Pancreas (tissue), 10 donors: ENCODE results near the gene ELOVL5. TPM values are rescaled to one million over a fixed set of nuclear protein-coding genes. Genes with fewer than 3 reads are reported as not detected.
A peak's percentile ranks its signal among the peaks of the same experiment; 100 is the strongest.

Source experiments
- ATAC-seq, 4 donors: fragments of 200-7000 bp; cut with Tn5 transposase; one replicate each; pipeline versions ENCODE4 v1.8.0 to v1.9.1; 2020; ENCODE audit warnings: mild to moderate bottlenecking in 4 of 4, moderate library complexity in 4 of 4
- DNase-seq, 6 donors: peaks; one replicate each; pipeline ENCODE4 v3.0.0-alpha.2; 2020
- FAIRE-seq: peaks from 2 replicates; lab custom pipeline; 2012; peaks lifted over from hg19 to GRCh38; lab: Jason Lieb, UNC
- H3K27ac ChIP-seq, 4 donors: fragments of 200-600 bp; sonication (generic); 1 replicate in 3 of 4; 2 replicates in 1 of 4; pipeline versions ENCODE4 v1.5.0 to v1.8.0; 2020
- H3K27me3 ChIP-seq, 4 donors: fragments of 200-600 bp; one replicate each; pipeline ENCODE4 v1.8.0; 2021
- H3K36me3 ChIP-seq, 3 donors: fragments of 200-600 bp; sonication (generic) in 1 of 3; one replicate each; pipeline versions ENCODE4 v1.5.0 to v1.8.0; 2020 to 2021
- H3K4me1 ChIP-seq, 3 donors: fragments of 200-600 bp; one replicate each; pipeline ENCODE4 v1.8.0; 2021
- H3K4me3 ChIP-seq, 4 donors: fragments of 200-600 bp; sonication (generic) in 2 of 4; one replicate each; pipeline versions ENCODE4 v1.5.0 to v1.8.0; 2020 to 2021
- H3K9me3 ChIP-seq, 4 donors: fragments of 200-600 bp; one replicate each; pipeline ENCODE4 v1.8.0; 2021
- WGBS, 2 donors: extraction: QIAGEN DNeasy Blood & Tissue Kit; methylation state at CpG; one replicate each; pipeline ENCODE4 v1.1.7; 2013; 5-methylcytosine and 5-hydroxymethylcytosine counted together
- intact Hi-C, 3 donors: fragments of 100-400 bp; cut with DNase I; formaldehyde crosslinking; loops; one replicate each; pipeline versions ENCODE4 v1.11.1 to v1.14.2; 2022
- polyA plus RNA-seq, 2 donors: library from polyadenylated mRNA; stranded (reverse); fragments of 200-250 nt; gene quantifications; one replicate each; pipeline ENCODE4 v1.2.3, GENCODE V29; 2013
- total RNA-seq, 6 donors: library from RNA; stranded (reverse); fragmentation: NEBNext Ultra II Directional in 4 of 6; extraction: Animal tissue kit (Norgen Biotek cat#: 25700) in 4 of 6; gene quantifications; one replicate each; pipeline versions ENCODE4 v1.2.1 to v1.2.4, GENCODE V29; 2021 to 2023
- TF ChIP-seq, protein P1 (sequence below), 4 donors: fragments of 200-600 bp; sonication (generic) in 3 of 4; IDR thresholded peaks; one replicate each; pipeline versions ENCODE4 v1.5.0 to v1.8.0; 2021; ENCODE audit warnings: antibody characterized with exemption in 4 of 4
- donor health status: healthy with polysubstance abuse.
- donor health status: DM: no; HTN: no; CAD: no; lungs with moderate emphysema.
- donor health status: DM: no; HTN: no; CAD: no.
- donor health status: control.
- donor health status: control.
- donor health status: Bipolar disorder and iron deficiency.
- donor health status: DM: yes; HTN: yes; CAD: no.
- donor health status: DM: no; HTN: no; CAD: no.
- donor health status: DM: no; HTN: no; CAD: no.
- donor health status: DM: yes; HTN: yes; CAD: no.

Gene ELOVL5, protein sequence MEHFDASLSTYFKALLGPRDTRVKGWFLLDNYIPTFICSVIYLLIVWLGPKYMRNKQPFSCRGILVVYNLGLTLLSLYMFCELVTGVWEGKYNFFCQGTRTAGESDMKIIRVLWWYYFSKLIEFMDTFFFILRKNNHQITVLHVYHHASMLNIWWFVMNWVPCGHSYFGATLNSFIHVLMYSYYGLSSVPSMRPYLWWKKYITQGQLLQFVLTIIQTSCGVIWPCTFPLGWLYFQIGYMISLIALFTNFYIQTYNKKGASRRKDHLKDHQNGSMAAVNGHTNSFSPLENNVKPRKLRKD
- total RNA-seq (10 to 100 TPM in 3 of 6 donors, 1 to 10 TPM in 3; 2.8 to 21.2 (median 11.2) TPM), polyA plus RNA-seq (10 to 100 TPM in 1 of 2 donors, 1 to 10 TPM in 1; 5.0 to 19.6 TPM)

DNA sequence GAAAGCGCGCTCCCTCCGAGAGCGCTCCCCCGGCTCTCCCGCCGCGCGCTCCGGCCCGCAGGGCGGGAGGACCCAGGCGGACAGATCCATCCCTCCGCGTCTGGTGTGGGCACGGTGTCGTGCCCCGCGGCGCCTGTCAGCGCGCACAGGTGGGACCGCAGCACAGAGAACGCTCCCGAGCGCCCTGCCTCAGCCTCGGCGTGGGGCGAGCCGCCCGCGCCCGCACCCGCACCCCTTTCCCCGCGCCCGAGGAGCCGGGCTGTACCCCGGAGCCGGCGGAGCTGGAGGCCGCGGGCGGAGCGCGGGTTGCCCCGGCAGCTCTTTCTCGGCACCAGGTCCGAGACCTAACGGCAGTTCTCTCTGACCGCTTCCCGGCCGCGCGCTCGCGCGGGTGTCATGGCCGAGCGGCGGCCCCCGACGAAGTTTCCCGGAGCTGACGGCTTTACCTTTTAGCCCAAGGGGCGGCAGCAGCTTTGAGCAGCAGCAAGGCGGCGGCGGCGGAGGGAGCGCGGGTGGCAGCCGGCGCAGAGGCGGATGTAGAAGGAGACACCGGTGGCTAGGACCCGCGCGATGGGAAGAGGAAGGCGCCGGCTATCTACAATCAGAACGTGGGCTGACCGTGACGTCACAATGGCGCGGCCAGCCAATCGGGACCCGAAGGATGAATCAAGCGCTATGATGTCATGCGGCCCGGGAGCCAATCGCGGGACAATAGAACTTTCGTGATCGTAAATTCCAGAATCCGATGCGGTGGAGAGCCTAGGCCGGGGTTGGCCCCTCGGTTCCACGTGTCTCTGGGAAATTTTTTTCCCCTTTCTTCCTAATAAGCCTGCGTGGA lies at the start of gene ELOVL5:
Gene ELOVL5, minus strand, starts transcription at position 580 of the 838 bp plus-strand sequence. CDS start 53,251 bp downstream, outside the sequence.
- peak; percentile 79 to 93 (median 88) for DNase-seq
- WGBS, 2 donors = 1% methylated on average over 92 to 101 of the region's 101 CpGs
- TF ChIP-seq, protein P1, sequence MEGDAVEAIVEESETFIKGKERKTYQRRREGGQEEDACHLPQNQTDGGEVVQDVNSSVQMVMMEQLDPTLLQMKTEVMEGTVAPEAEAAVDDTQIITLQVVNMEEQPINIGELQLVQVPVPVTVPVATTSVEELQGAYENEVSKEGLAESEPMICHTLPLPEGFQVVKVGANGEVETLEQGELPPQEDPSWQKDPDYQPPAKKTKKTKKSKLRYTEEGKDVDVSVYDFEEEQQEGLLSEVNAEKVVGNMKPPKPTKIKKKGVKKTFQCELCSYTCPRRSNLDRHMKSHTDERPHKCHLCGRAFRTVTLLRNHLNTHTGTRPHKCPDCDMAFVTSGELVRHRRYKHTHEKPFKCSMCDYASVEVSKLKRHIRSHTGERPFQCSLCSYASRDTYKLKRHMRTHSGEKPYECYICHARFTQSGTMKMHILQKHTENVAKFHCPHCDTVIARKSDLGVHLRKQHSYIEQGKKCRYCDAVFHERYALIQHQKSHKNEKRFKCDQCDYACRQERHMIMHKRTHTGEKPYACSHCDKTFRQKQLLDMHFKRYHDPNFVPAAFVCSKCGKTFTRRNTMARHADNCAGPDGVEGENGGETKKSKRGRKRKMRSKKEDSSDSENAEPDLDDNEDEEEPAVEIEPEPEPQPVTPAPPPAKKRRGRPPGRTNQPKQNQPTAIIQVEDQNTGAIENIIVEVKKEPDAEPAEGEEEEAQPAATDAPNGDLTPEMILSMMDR (IDR thresholded peaks at IDR 0.05) = no peak
- no peaks in the 10 kb centered on the region for H3K36me3 ChIP-seq
- H3K4me3 ChIP-seq = peak within 1 kb of the TSS; percentile 82 to 93 (median 85)
- FAIRE-seq = peak; percentile 39
- H3K4me1 ChIP-seq = peaks cover 0 to 7% (median 3%) of the 10 kb centered on the region in 3 donors
- H3K27ac ChIP-seq = peak within 1 kb of the TSS; percentile 82 to 94 (median 90)
- intact Hi-C loops = no loop called here
- ATAC-seq = peak; percentile 82 to 90 (median 86)
- H3K27me3 ChIP-seq = no peaks in the 10 kb centered on the region
- H3K9me3 ChIP-seq = no peaks in the 10 kb centered on the region

DNA sequence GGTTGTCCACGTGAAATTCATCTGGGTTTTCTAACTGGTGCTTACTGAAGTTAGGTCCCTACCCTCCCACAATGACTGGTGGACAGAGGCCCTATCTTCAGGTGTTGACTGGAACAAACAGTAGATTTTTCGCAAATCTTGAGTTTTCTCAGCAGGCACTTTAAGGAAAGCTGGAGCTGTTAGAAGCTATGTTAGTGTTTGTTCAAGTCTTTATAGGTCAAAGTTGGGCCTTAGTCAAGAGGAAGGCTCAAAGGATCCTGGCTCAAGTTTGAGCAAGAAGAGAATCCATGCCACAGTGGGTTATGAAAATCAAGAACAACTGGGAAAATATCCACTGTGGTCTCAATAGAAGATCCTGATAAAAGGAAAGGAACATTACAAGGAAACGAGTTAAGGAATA lies 48.5 kb upstream of the ELOVL5 start:
- Histone ChIP-seq H3K9me3 (no peaks in the 10 kb centered on the region), H3K36me3 (no peaks in the 10 kb centered on the region), H3K4me3 (no peak overlapping the region), H3K27ac (no peak overlapping the region), H3K4me1 (no peaks in the 10 kb centered on the region), H3K27me3 (no peaks in the 10 kb centered on the region)
- TF ChIP-seq, protein P1 (IDR thresholded peaks at IDR 0.05) = no peak
- intact Hi-C loops = no loop called here
- FAIRE-seq (no peak), ATAC-seq (no peak), DNase-seq (no peak)
- 64 to 68% methylated on average over 3 of the region's 3 CpGs for WGBS, 2 donors

DNA sequence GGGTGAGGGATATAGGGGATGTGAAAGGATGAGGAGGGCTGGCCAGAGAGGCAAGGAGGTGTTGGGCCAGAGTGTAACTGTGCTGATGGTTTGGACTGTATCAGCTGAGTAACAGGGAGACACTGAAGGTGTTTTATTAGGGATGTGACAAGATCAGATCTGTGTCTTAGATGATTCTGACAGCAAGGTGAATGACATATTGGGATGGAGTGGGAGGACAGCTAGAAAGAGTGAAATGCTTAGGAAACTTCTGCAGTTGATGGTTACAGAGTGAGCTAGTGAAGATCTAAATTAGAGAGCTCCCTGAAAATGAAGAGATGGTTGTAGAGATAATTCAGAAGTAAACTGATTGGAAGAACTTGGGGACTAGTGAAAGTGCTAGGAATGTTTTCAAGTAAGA lies 47.2 kb upstream of the ELOVL5 start:
- Histone ChIP-seq H3K27ac (no peak overlapping the region), H3K36me3 (no peaks in the 10 kb centered on the region), H3K4me1 (no peaks in the 10 kb centered on the region), H3K27me3 (no peaks in the 10 kb centered on the region), H3K9me3 (no peaks in the 10 kb centered on the region), H3K4me3 (no peak overlapping the region)
- DNase-seq (no peak), FAIRE-seq (no peak), ATAC-seq (no peak)
- intact Hi-C loops = no loop called here
- TF ChIP-seq, protein P1 (IDR thresholded peaks at IDR 0.05) = no peak

DNA sequence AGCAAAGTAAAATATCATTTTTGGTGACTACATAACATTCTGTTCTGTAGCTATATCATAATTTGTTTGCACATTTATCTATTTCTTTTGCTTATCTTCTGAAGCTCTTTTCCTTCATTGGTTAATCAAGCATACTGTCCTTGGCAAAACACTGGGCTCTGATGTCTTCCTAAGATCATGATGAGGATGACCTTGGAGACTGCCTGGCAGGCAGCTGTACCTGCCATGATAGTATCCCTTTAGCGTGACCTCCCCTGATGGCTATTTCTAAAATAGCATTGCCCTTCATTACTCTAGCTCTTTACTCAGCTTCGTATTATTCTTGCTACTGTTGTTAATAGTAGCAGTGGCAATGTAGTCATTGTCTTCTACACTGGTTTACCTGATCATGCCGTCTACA lies 46.0 kb upstream of the ELOVL5 start:
- no peak overlapping the region for H3K4me3 ChIP-seq
- DNase-seq (no peak), FAIRE-seq (no peak), ATAC-seq (no peak)
- H3K9me3 ChIP-seq = no peaks in the 10 kb centered on the region
- TF ChIP-seq, protein P1 (IDR thresholded peaks at IDR 0.05) = no peak
- no peaks in the 10 kb centered on the region for H3K4me1 ChIP-seq
- intact Hi-C loops = no loop called here
- WGBS, 2 donors = 65 to 67% methylated on average over 3 of the region's 3 CpGs
- H3K27ac ChIP-seq = no peak overlapping the region
- no peaks in the 10 kb centered on the region for H3K36me3 ChIP-seq
- H3K27me3 ChIP-seq = no peaks in the 10 kb centered on the region
